Colon (tissue), 2 donors: ENCODE results near the gene CRY2.

Experiments
- FAIRE-seq: peaks from 2 replicates; lab custom pipeline; 2012; peaks lifted over from hg19 to GRCh38; lab: Jason Lieb, UNC
- donor health status: control.
- donor health status: control.

CRY2 gene

GRCh38 chr11:45930951-45931570 is 83.8 kb downstream of the CRY2 start:
- no peak for FAIRE-seq

GRCh38 chr11:45931739-45932138 is 84.5 kb downstream of the CRY2 start:
- FAIRE-seq = no peak

- no peak for FAIRE-seq
Measured at GRCh38 chr11:45932217-45932616, 84.9 kb downstream of the CRY2 start.
